Gastroesophageal sphincter (tissue), 4 donors: ENCODE results near the gene OR4D11. TPM values are rescaled to one million over a fixed set of nuclear protein-coding genes. Genes with fewer than 3 reads are reported as not detected.

Experiments used
- total RNA-seq, 4 donors: library from RNA; depleted of rRNA; stranded (reverse); fragments of >200 nt; gene quantifications; one replicate each; pipeline ENCODE4 v1.1.0, GENCODE V29; 2016

The OR4D11 gene
- total RNA-seq, 4 donors from 2014 or later: not detected

Other genes starting within 250 kb of the OR4D11 start
- not detected for gene OR5AN1, start 144.7 kb upstream of the OR4D11 start, total RNA-seq
- gene OR5A2, start 77.2 kb upstream of the OR4D11 start, total RNA-seq: not detected
- gene OR5A1, start 67.1 kb upstream of the OR4D11 start, total RNA-seq: not detected
- not detected for gene OR4D6, start 46.6 kb upstream of the OR4D11 start, total RNA-seq
- gene OR4D10, start 30.3 kb upstream of the OR4D11 start, total RNA-seq: not detected
- not detected for gene OR4D9, start 8.0 kb downstream of the OR4D11 start, total RNA-seq
- gene OSBP, start 112.2 kb downstream of the OR4D11 start, total RNA-seq: 10 to 100 TPM; 31.4 to 39.7 (median 38.1) TPM
- gene PATL1, start 165.5 kb downstream of the OR4D11 start, total RNA-seq: 10 to 100 TPM; 13.9 to 16.3 (median 15.5) TPM
- gene OR10V1, start 210.3 kb downstream of the OR4D11 start, total RNA-seq: not detected